Measurements from ENCODE around the gene RNF31.

Gene RNF31

GRCh38 chr14:24177041-24177825, 29.9 kb downstream of the RNF31 start:
- H3K4me3 ChIP-seq (ENCODE audit: low read depth, low read length), result no peak overlapping the region
- in situ Hi-C loops (cut with HindIII; ENCODE audit: low sequenced_read_pairs), result no loop called here
- DNase-seq (ENCODE audit: low read depth), result no peak
- no peak for TF ChIP-seq CTCF (IDR thresholded peaks at IDR 0.05; ENCODE audit: low read depth, low read length, missing control alignments)

DNA sequence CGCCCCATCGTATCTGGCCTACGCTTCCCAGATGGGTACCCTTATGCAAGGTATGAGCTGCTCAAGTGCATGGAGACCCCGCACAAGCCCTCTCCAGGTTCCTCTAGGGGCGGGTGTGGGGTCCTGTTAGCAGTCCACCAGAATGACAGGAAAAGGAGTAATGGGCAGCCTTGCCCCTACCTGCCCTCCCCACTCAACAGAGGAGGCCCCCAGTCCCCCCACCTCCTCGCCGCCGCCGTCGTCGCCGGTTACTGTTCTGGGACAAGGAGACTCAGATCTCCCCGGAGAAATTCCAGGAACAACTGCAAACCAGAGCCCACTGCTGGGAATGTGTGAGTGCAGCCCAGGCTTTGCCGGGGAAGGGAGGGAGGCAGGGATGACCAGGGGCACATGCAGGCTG, 30.6 kb downstream of the RNF31 start:
- no peak overlapping the region for H3K4me3 ChIP-seq (ENCODE audit: low read depth, low read length)
- DNase-seq (ENCODE audit: low read depth), result no peak
- TF ChIP-seq CTCF (IDR thresholded peaks at IDR 0.05; ENCODE audit: low read depth, low read length, missing control alignments), result no peak
- in situ Hi-C loops (cut with HindIII; ENCODE audit: low sequenced_read_pairs), result no loop called here

DNA sequence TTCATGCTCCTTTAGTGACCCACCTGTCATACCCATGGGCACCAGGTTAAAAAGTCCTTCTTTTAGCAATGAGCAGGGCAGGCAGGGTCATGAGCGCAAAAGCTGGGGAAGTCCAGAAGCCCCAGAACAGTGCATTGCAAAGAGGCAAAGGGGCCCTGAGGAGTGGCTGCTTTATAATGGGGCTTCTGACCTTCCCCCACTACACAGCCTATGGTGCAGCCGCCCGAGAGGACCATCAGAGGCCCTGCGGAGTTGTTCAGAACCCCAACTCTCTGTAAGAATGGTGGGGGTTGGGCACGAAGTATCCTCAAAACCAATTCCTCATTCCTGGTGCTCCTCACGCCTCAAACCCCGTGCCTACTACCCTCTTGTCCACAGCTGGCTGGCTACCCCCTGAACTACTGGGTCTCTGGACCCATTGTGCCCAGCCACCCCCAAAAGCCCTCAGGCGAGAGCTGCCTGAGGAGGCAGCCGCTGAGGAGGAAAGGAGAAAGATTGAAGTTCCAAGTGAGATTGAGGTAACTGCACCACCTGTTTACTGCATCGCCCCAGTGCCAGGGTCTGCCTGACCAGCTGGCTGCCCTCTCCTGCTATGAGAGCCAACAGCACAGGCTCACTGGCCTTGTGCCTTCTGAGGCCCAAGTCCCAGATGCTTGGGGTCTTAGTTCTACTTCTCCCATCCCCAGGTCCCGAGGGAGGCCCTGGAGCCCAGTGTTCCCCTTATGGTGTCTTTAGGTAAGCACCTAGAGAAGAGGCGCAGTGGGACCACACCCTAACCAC, 31.3 kb downstream of the RNF31 start:
- H3K4me3 ChIP-seq (ENCODE audit: low read depth, low read length), result no peak overlapping the region
- in situ Hi-C loops (cut with HindIII; ENCODE audit: low sequenced_read_pairs), result no loop called here
- TF ChIP-seq CTCF (IDR thresholded peaks at IDR 0.05; ENCODE audit: low read depth, low read length, missing control alignments), result no peak
- DNase-seq (ENCODE audit: low read depth), result no peak

DNA sequence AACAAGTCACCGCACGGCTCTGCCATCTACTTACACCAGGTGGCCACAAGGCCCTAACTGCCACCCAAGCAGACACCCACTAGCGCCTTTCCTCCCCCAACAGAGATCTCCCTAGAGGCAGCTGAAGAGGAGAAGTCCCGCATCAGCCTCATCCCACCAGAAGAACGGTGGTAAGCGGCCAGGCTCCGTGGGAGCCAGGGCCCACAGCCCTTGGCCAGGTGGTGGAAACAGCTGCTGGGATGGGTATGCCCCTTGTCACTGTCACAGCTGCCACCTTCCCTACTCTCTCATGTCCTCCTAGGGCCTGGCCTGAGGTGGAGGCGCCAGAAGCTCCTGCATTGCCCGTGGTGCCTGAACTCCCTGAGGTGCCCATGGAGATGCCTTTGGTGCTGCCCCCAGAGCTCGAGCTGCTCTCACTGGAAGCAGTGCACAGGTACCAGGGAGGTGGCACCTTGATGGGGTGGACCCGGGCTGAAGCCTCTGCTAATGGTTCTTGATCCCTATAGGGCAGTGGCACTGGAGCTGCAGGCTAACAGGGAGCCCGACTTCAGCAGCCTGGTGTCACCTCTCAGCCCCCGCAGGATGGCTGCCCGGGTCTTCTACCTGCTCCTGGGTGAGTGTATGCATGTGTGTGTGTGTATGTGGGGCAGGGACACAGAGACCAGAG, 32.1 kb downstream of the RNF31 start:
- in situ Hi-C loops (cut with HindIII; ENCODE audit: low sequenced_read_pairs), result no loop called here
- TF ChIP-seq CTCF (IDR thresholded peaks at IDR 0.05; ENCODE audit: low read depth, low read length, missing control alignments), result no peak
- no peak overlapping the region for H3K4me3 ChIP-seq (ENCODE audit: low read depth, low read length)
- no peak for DNase-seq (ENCODE audit: low read depth)

DNA sequence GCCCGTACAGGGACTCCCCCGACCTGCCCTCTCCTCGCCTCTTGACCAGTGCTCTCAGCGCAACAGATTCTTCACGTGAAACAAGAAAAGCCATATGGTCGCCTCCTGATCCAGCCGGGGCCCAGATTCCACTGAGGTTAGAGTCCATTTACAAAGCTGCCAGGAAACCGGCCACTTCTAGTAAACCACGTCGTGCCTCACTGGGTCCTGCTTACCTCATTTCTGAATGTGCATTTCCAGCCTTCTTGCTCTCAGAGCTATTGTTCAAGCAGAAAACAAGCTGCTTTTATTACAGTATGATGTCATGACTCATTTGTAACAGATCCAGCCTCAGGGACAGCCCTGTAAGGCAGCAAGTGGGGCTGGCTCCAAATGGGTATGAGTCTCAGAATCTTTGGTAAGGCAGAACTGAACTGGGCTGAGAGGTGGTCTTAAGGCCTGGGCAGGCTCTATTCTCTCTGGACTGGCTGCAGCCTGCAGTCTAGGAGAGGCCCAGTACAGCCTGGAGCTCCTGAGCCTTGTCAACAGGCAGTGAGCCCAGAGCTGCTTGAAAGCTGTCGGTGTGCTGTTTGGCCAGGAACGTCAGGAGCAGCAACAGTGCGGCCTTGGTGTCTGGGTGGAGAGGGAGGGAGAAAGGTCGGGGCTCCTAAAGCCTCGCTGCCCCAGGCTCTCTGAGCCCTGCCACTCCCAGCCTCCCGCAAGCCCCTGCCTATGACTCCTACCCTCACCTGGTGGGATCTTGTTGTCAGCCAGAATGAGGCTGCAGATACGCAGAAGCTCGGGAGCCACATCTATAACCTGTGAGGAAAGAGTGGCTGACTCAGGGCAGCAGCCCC, 32.9 kb downstream of the RNF31 start:
- no peak for TF ChIP-seq CTCF (IDR thresholded peaks at IDR 0.05; ENCODE audit: low read depth, low read length, missing control alignments)
- peak; percentile 70 for DNase-seq (ENCODE audit: low read depth)
- H3K4me3 ChIP-seq (ENCODE audit: low read depth, low read length), result no peak overlapping the region
- in situ Hi-C loops (cut with HindIII; ENCODE audit: low sequenced_read_pairs), result no loop called here
